ENCODE data around the gene BNIP5. TPM values are rescaled to one million over a fixed set of nuclear protein-coding genes. Genes with fewer than 3 reads are reported as not detected.

The BNIP5 gene
- total and polyA plus RNA-seq, 2 of the 13 experiments (the other 11 are each of a cell fraction or from before 2014, with no cell fraction given) = not detected

- peak in 1 of 2 experiments; percentile 48; a peak in 2 of 4 replicates for TF ChIP-seq MAFK (conservative IDR thresholded peaks at IDR 0.05 in 1 of 2, IDR thresholded peaks at IDR 0.05 in 1 of 2; ENCODE audit: low read length in 2 of 2)
- no peak for TF ChIP-seq EED (CRISPR knock-in tag; IDR thresholded peaks at IDR 0.05)
- no peak for TF ChIP-seq NFRKB (IDR thresholded peaks at IDR 0.05)
Observed at GRCh38 chr6:36378243-36378920, 41.7 kb upstream of the BNIP5 start (continued).

GRCh38 chr6:36377594-36377993, 40.9 kb upstream of the BNIP5 start:
- Histone ChIP-seq H3K27me3 (ENCODE audit: control insufficient read depth in 1 of 2, insufficient read depth in 2 of 2, low read length in 2 of 2) (peaks cover 3 to 39% of the 10 kb centered on the region in 2 experiments), H3K27ac (ENCODE audit: extremely low read length, insufficient read depth, low read length) (no peak overlapping the region), H3K79me2 (ENCODE audit: insufficient read depth, low read length) (no peaks in the 10 kb centered on the region), H3K4me2 (ENCODE audit: low read depth, low read length) (no peak overlapping the region), H3K36me3 (replicated peaks in 1 of 2; ENCODE audit: control insufficient read depth in 1 of 2, insufficient read depth in 2 of 2, low read length in 2 of 2) (no peaks in the 10 kb centered on the region), H4K20me1 (ENCODE audit: insufficient read depth, low read length) (no peaks in the 10 kb centered on the region), H2AFZ (ENCODE audit: low read length) (no peak overlapping the region), H3K9ac (ENCODE audit: insufficient read depth, low read depth, low read length) (no peak overlapping the region), H3K9me3 (ENCODE audit: low read length) (no peaks in the 10 kb centered on the region), H3K4me3 (replicated peaks in 1 of 3; ENCODE audit: insufficient read depth in 1 of 3, low read depth in 2 of 3, low read length in 3 of 3) (no peak overlapping the region), H3K4me1 (ENCODE audit: insufficient read depth, low read length) (no peaks in the 10 kb centered on the region)
- in situ Hi-C loops (cut with HindIII; ENCODE audit: extremely low pct_ligation_motif_present, low pct_unique_long_range_greater_than_20kb) (no loop called here), intact Hi-C loops (cut with micrococcal nuclease; ENCODE audit: unreplicated experiment) (no loop called here)
- CTCF ChIA-PET (ENCODE audit: low intra/inter-chr PET ratio, low total read pairs) = no interaction called here
- TF ChIP-seq ZNF263 (CRISPR knock-in tag; IDR thresholded peaks at IDR 0.05) (peak; percentile 41; the same call in 1 of the 2 replicates), ZFP90 (CRISPR knock-in tag; IDR thresholded peaks at IDR 0.05; ENCODE audit: borderline replicate concordance) (no peak)
- 21% methylated on average over 5 of the region's 5 CpGs for whole genome bisulfite sequencing (ENCODE audit: low lambda C conversion rate)
- POLR2A ChIA-PET = no interaction called here
- no peak for ATAC-seq
- no peak for DNase-seq (ENCODE audit: low spot score)
- FAIRE-seq = no peak
- BruUV-seq (replicated peaks) = no TSS peak

- no peak for ATAC-seq
- TF ChIP-seq TMF1 (CRISPR knock-in tag; IDR thresholded peaks at IDR 0.05; ENCODE audit: low read depth) (no peak), SCMH1 (CRISPR knock-in tag; IDR thresholded peaks at IDR 0.05; ENCODE audit: borderline replicate concordance) (no peak), THAP9 (CRISPR knock-in tag; IDR thresholded peaks at IDR 0.05; ENCODE audit: borderline replicate concordance) (no peak), U2AF2 (IDR thresholded peaks at IDR 0.05; ENCODE audit: low read depth, low read length) (no peak), SETDB1 (CRISPR knock-in tag; IDR thresholded peaks at IDR 0.05; ENCODE audit: borderline replicate concordance) (no peak), ZNF749 (CRISPR knock-in tag; IDR thresholded peaks at IDR 0.05; ENCODE audit: borderline replicate concordance) (no peak), RBM39 (IDR thresholded peaks at IDR 0.05; ENCODE audit: low read depth, low read length, poor library complexity, severe bottlenecking) (no peak), ZNF484 (CRISPR knock-in tag; IDR thresholded peaks at IDR 0.05; ENCODE audit: borderline replicate concordance, low read depth) (no peak)
Observed at GRCh38 chr6:36376742-36377141, 40.1 kb upstream of the BNIP5 start.

More at GRCh38 chr6:36376742-36377141, 40.1 kb upstream of the BNIP5 start:
- Histone ChIP-seq H3K27ac (ENCODE audit: extremely low read length, insufficient read depth, low read length) (no peak overlapping the region), H3K9me3 (ENCODE audit: low read length) (no peaks in the 10 kb centered on the region), H3K9ac (ENCODE audit: insufficient read depth, low read depth, low read length) (no peak overlapping the region), H3K27me3 (ENCODE audit: control insufficient read depth in 1 of 2, insufficient read depth in 2 of 2, low read length in 2 of 2) (peaks cover 3 to 47% of the 10 kb centered on the region in 2 experiments), H3K4me2 (ENCODE audit: low read depth, low read length) (no peak overlapping the region), H3K36me3 (replicated peaks in 1 of 2; ENCODE audit: control insufficient read depth in 1 of 2, insufficient read depth in 2 of 2, low read length in 2 of 2) (no peaks in the 10 kb centered on the region), H3K79me2 (ENCODE audit: insufficient read depth, low read length) (no peaks in the 10 kb centered on the region), H4K20me1 (ENCODE audit: insufficient read depth, low read length) (no peaks in the 10 kb centered on the region), H2AFZ (ENCODE audit: low read length) (no peak overlapping the region), H3K4me3 (replicated peaks in 1 of 3; ENCODE audit: insufficient read depth in 1 of 3, low read depth in 2 of 3, low read length in 3 of 3) (no peak overlapping the region), H3K4me1 (ENCODE audit: insufficient read depth, low read length) (no peaks in the 10 kb centered on the region)
- ChIA-PET CTCF (ENCODE audit: low intra/inter-chr PET ratio, low total read pairs) (no interaction called here), POLR2A (no interaction called here)
- in situ Hi-C loops (cut with HindIII; ENCODE audit: extremely low pct_ligation_motif_present, low pct_unique_long_range_greater_than_20kb) = no loop called here
- DNase-seq (ENCODE audit: low spot score) (no peak), FAIRE-seq (no peak)
- intact Hi-C loops (cut with micrococcal nuclease; ENCODE audit: unreplicated experiment) = no loop called here
- no TSS peak for BruUV-seq (replicated peaks)
- 54% methylated on average over 8 of the region's 8 CpGs for WGBS (ENCODE audit: low lambda C conversion rate)

Measured in HepG2 (cell line).